ENCODE results near the gene CEP63. TPM values are rescaled to one million over a fixed set of nuclear protein-coding genes. Genes with fewer than 3 reads are reported as not detected.
A peak's percentile ranks its signal among the peaks of the same experiment; 100 is the strongest.

CEP63 gene
- total and polyA plus RNA-seq, 2 of the 8 experiments (the other 6 are each of a cell fraction or from before 2014, with no cell fraction given) = 5.3 to 18.2 TPM

DNA sequence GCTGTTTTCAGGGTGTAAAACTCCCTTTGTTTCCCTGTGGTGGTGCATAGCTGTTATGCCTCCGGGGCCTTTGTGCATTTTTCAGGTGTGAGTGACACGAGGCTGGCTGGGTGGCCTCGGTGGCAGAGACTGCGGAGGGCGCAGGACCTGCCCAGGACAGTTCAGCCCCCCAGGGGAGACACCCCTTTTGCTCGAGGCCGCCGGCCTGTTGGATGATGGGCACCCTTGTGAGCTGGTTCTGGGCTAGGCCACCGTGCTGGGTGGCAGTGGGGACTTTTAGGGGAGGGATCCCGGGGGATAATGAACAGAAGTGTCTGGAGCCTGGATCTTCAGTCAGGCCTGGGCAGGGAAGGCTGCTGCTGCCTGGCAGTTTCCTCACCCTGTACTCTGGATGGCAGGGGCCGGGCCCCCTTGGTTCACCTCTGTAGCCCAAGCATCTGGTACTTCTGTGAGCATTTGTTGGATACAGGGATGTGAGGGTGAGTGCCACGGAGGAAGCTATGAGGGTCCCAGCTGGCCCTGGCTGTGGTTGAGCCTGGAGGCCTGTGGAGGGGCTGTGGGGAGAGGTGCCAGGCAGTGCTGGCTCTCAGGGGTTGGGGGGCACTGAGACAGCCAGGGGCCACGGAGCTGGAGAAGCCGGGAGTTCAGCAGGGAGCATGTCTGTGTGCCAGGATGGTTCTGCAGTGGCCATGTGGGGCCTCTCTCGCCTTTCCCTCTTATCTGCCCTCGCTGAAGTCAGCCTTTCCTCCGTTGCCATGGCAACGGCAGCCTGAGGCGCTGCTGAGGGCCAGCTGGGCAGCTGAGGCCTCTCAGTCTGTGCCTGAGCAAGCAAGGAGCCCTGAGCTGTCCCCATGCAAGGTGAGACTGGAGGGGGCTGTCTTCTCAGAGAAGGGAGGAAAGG is 115.9 kb downstream of the CEP63 start (continued):
- no peak for TF ChIP-seq HDAC2 (IDR thresholded peaks at IDR 0.05; ENCODE audit: borderline replicate concordance in 1 of 2, low read depth in 2 of 2, low read length in 2 of 2)
- no peak for TF ChIP-seq ZNF274 (IDR thresholded peaks at IDR 0.05; ENCODE audit: borderline replicate concordance, extremely low read depth, low read length)
- TF ChIP-seq, protein P1, sequence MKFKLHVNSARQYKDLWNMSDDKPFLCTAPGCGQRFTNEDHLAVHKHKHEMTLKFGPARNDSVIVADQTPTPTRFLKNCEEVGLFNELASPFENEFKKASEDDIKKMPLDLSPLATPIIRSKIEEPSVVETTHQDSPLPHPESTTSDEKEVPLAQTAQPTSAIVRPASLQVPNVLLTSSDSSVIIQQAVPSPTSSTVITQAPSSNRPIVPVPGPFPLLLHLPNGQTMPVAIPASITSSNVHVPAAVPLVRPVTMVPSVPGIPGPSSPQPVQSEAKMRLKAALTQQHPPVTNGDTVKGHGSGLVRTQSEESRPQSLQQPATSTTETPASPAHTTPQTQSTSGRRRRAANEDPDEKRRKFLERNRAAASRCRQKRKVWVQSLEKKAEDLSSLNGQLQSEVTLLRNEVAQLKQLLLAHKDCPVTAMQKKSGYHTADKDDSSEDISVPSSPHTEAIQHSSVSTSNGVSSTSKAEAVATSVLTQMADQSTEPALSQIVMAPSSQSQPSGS (IDR thresholded peaks at IDR 0.05; ENCODE audit: low read length) = no peak
- no peak for TF ChIP-seq CHD1 (IDR thresholded peaks at IDR 0.05; ENCODE audit: low read depth, low read length)
- TF ChIP-seq HDAC6 (IDR thresholded peaks at IDR 0.05; ENCODE audit: low read depth, low read length) = no peak
- no peak for TF ChIP-seq CREB1 (IDR thresholded peaks at IDR 0.05)
- TF ChIP-seq PHF8 (conservative IDR thresholded peaks at IDR 0.05; ENCODE audit: low read depth, low read length) = no peak
- no peak for TF ChIP-seq EZH2 (IDR thresholded peaks at IDR 0.05; ENCODE audit: low read depth, low read length, severe bottlenecking)
- no peak for TF ChIP-seq GTF2F1 (IDR thresholded peaks at IDR 0.05; ENCODE audit: borderline replicate concordance, low read depth, low read length)
- no peak for TF ChIP-seq KDM4A (IDR thresholded peaks at IDR 0.05; ENCODE audit: low read depth, low read length, severe bottlenecking)
- TF ChIP-seq, protein P2, sequence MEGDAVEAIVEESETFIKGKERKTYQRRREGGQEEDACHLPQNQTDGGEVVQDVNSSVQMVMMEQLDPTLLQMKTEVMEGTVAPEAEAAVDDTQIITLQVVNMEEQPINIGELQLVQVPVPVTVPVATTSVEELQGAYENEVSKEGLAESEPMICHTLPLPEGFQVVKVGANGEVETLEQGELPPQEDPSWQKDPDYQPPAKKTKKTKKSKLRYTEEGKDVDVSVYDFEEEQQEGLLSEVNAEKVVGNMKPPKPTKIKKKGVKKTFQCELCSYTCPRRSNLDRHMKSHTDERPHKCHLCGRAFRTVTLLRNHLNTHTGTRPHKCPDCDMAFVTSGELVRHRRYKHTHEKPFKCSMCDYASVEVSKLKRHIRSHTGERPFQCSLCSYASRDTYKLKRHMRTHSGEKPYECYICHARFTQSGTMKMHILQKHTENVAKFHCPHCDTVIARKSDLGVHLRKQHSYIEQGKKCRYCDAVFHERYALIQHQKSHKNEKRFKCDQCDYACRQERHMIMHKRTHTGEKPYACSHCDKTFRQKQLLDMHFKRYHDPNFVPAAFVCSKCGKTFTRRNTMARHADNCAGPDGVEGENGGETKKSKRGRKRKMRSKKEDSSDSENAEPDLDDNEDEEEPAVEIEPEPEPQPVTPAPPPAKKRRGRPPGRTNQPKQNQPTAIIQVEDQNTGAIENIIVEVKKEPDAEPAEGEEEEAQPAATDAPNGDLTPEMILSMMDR (IDR thresholded peaks at IDR 0.05; ENCODE audit: control extremely low read depth in 1 of 3, insufficient read depth in 1 of 3, low read depth in 1 of 3, low read length in 3 of 3) = peak in 1 of 3 experiments; percentile 4; a peak in 1 of 4 replicates
- no peak for TF ChIP-seq TEAD4 (IDR thresholded peaks at IDR 0.05; ENCODE audit: low read depth, low read length)
- TF ChIP-seq NRF1 (IDR thresholded peaks at IDR 0.05; ENCODE audit: low read depth, low read length) = no peak
- TF ChIP-seq FOSL1 (IDR thresholded peaks at IDR 0.05; ENCODE audit: insufficient read depth, low read depth, low read length) = no peak
- TF ChIP-seq KDM1A (IDR thresholded peaks at IDR 0.05; ENCODE audit: borderline replicate concordance, low read length) = no peak
- TF ChIP-seq, protein P3, sequence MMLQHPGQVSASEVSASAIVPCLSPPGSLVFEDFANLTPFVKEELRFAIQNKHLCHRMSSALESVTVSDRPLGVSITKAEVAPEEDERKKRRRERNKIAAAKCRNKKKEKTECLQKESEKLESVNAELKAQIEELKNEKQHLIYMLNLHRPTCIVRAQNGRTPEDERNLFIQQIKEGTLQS (IDR thresholded peaks at IDR 0.05; ENCODE audit: insufficient read depth, low read depth, low read length) = no peak

All from H1 (cell line).